HG03097 (cell line): ENCODE results near the gene SGPL1.

ENCODE experiments used
- ATAC-seq: cut with Tn5 transposase; IDR thresholded peaks from one replicate; pipeline ENCODE4 v1.9.1; 2021; ENCODE audit not compliant: unreplicated experiment, low FRiP score

The SGPL1 gene

DNA sequence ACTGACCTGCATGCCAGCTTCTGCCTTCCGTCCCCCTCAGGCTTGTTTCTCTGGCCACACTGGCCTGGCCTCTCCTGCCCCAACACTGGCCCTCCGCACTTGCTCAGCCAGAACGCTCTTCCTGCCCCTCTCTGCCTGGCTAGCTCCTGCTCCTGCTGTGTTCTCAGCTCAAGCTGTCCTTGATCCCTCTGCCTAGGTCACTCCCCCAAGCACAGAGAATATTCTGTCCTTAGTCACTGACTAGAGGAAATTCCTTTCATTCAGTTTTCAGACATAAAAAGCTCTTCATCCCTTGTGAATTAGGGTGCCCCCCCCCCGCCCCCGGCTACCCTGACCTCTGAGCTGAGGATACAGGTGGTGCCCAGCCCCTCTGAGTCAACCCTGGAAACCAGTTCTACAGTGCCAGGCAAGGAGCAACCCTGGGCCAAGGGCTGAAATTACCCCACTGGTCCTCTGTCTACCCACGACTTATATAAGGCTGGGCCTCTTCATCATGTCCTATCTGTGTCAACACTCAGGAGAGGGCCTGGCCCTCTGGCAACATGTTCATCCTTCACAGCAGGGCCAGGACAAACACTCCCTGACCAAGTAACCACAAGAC, 6.6 kb upstream of the SGPL1 start:
- no peak for ATAC-seq

DNA sequence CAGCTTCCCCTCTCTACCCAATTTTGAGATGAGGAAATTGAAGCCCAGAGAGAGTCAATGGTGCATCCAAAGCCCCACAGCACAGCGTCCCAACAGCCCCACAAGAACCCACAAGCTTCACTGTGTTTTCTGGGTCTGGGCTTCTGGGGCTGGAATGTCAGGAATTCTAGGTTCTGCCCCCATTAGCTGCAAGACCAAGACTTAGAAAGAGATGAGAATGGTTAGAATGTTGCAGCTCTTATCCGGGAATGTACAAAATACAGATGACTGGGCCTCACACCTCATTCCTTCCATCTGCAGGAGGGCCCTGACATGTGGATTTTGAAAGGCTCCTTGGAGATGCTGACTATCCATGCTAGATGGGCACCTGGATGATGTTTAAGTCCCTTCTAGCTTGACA, 6.0 kb upstream of the SGPL1 start:
- ATAC-seq = no peak

DNA sequence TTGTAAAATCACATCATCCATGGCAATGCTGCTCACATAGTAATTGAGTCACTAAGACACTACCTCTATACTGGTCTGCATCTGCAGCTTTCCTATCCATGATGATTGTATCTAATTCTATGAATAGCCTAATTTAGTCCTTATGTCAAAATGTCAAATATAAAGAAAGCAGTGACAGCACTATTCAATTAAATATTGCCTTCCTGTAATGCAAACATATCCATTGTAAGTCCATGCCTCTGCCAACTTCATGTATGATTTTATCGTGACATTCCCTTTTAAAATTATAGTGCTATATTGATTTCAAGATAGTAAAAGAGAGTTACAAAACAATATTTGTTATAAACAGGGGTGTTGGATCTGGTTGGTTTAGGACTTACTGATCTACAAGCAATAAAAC, 4.8 kb upstream of the SGPL1 start:
- ATAC-seq = no peak

DNA sequence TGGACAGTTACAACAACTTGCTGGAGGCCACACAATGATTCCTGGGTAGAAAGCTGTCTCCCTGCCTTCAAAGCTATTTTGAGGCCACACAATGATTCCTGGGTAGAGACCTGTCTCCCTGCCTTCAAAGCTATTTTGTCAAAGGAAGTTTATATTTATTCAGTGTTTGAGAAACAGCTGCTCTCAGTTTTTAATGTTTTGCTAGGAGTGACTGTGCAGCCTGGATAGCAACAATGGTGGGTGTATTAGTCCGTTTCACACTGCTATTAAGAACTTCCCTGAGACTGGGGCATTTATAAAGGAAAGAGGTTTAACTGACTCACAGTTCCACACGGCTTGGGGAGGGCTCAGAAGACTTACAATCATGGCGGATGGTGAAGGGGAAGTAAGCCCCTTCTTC, 3.9 kb upstream of the SGPL1 start:
- ATAC-seq = no peak

DNA sequence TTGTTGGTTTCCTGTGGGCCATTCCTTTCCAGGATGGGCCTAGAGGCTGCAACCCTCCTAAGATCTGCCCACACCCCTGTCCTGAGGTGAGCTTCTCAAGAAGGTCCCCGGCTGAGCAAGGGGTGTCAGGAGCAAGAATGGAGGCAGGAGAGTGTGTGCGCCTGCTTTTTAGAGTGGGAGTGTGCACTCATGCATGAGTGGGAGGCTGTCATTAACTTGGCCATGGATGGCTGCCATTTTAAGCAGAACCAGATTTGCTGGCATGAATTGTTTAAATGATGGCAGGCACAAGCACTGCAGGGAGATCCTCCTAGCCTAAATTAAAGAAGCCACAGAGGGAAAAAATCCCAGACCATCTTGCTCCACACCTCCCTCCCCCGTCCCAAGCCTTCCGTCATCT, 2.9 kb upstream of the SGPL1 start:
- ATAC-seq = no peak

DNA sequence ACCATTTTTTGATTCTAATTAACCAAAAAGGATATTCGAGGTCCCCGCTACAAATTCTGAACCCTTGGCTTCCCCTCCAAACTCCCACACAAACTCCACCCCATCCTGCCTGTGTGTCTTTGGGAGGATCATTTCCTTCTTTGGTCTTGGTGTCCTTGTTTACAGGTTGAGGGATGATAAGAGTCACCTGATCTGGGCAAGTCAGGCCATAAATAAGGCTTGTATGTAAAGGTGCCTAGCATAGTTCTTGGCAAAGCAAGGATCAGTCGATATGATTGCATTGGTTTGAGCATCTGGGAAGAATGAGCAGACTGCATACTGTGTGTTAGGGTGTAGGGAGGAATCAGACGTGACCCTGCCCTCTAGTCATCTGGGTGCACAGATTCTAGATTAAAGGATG, 1.6 kb upstream of the SGPL1 start:
- no peak for ATAC-seq

DNA sequence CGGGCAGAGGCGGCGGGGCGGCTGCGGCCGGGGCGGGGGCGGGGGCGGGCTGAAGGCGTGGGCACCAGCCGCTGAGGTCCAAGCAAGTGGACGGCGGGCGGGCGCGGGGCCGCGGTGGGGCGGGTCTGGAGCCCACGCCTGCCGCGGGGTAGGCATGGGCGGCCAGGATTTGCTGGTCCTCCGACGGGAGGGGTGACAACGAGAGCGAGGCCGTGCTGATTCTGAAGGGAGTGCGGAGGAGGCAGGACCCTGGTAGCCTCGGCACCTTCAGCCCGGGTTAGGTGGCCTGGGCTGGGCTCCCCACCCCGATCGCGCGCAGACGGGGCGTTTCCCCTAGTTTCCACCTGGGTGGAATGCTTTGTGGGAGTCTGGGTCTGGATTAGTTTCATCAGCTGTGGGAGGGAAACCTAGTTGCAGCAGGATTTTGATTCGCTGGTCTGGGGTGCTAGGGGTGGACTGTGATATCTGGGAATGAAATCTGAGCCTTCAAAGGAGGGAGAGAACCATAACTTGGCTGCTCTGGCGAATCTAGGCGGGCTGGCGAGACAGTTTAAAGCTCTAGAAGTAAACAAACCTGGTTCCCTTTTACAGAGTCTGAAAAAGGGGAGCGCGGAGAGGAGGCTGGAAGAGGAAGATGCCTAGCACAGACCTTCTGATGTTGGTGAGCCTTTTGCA, 609 bp downstream of the SGPL1 start:
- peak; percentile 30 for ATAC-seq

DNA sequence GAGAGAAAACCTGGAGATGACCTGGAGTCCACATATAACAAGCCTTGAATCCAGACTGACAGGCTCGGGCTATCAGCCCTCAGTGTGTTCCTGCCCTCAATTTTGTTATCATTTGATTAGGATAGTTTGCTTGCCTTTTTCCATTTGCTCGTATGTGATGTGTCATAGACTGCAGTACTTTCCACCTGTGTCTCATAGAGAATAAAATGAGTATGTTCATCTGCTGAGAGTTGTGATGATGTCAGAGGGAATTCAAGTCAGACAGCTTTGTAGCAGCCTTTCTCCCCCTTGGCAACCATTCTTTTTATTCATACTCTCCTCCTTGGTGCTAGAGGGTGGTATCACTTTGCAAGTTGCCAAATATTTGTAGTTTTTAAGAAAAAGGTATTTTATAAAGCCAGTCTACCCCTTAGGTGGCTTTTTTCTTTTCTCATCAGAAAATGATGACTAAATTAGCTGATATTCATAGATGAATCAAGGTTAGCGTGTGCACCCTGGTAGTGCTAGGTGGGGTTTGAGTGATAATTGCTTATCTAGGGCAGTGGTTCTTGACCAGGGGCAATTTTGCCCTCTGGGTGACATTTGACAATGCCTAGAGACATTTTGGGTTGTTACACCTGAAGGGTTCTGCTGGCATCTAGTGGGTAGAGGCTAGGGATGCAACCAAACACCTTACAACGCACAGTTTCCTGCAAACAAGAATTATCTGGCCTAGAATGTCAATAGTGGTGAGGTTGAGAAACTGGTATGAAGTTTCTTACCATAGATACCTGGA, 5.4 kb downstream of the SGPL1 start:
- no peak for ATAC-seq

DNA sequence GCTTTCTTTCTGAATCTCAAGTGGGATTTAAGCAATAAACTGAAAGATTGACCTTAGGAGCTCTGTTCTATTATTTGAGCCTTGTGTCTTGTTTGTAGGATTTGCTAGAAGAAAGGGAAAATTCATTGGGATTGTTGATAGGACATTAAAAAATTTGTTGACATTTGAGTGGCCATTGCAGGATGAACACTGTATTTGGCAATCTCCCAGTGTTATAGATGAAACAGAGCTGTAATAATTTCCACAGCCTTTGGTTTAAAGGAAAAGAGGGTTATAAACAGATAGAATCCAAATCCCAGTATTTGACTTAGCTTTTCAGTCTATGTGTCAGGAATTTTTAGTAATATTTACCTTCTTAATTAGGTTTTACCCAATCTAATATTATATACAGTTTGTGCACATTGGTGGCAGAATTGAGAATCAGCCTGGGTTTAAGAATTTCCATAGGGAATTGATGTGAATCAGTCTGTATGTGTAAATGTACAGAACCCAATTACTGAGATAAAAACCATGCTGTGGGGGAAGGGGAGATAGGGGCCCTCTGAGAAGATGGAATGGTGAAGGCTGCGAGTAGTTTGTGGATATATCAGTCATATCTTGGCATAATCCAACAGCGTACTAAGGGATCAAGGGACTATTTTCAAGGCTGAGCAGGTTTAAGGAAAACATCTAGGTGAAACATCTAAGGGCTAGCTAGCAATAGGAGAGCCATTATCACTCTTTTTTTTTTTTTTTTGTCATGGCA, 6.5 kb downstream of the SGPL1 start:
- ATAC-seq = no peak

DNA sequence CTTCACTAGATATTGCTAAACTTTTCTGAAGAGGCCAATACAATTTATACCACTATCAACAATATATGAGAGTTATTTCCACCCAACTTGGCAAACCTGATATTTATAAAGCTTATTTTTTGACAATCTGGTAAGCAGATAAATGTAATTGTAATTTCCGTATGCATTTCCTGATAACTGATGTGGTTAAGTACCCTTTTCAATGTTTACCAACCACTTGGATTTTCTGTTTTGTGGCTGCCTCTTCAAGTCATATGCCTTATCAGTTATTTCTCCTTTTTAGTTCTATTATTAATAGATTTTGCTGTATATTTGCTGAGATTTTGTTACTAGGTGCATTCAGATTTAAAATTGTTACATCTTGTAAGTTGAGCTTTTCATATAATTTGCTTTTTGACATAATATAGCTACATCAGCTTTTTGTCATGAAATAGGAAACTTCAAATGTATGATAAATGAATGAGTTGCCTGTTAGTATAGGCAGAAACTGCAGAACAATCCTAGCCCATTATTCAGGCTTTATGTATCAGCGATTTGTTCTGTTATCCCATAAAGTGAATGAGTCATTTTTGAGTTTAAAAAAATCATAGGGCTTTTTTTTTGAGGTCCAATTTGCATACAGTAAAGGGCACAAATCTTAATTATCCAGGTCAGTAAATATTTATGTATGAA, 11.5 kb downstream of the SGPL1 start:
- no peak for ATAC-seq

DNA sequence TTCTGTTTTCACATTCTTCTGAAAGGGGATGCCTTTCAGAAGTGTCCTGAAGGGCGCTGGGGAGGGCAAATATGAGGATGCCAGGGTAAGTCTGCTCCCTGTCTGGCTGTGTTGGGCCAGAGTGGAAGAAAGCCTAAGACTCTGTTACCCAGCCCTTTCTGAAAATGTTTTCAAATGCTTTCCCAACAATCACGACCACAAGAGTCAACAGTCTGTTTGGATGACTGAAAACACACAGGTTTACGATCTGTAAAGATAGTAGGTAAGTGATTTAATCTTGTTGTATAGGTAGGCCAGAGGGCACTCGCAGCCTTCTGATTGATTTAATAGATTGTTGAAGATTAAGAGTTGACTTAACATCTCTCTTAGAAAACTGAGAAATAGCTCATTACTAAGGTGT, 13.2 kb downstream of the SGPL1 start:
- no peak for ATAC-seq

DNA sequence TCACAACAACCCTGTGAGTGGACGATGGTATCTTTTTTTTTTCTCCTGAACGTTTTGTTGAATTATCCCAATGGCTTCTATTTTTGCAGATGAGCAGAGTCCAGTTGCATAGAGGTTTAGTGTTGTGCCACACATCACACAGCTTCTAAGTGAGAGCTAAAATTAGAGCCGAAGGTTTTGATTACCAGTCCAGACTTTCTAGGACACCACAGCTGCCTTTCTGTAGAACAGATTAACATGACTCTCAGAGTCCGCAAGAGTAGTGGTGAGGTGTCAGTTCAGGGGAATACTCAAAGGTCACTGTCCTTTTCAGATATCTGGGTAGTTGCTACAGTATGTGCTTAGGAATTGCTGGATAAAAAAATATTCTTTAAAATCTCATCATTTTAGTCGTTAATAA, 13.8 kb downstream of the SGPL1 start:
- no peak for ATAC-seq

DNA sequence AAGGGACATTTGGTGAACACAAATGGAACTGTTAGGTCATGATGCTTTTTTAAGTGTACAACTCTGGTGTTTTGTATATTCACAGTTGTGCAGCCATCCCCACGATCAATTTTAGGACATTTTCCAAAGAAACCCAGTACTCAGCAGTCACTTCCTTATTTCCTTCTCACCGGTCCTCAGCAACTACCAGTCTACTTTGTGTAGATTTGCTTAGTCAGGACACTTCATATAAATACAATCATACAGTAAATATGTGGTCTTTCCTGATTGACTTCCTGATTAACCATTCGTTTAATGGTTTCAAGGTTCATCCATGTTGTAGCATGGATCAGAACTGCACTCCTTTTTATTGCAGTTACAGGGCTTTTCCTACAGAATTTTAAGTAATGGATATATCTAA, 14.4 kb downstream of the SGPL1 start:
- no peak for ATAC-seq

DNA sequence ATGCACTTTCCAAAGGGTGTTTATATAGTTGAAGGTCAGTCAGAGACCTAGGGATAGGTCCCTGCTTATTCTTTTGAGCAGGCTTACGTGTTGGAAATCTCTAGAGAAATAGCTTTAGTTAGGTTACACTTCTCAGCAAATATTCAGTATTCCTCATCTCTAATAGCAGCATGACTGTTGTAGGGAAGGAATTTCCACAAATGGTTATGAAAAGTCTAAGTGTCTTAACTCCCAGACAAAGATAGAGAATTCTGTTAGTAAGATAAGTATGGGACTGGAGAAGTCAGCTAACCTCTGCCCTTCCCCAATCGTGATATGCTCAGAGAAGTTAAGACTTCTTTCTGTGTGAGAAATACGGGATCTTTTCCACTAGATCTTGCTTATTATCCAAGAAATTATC, 16.5 kb downstream of the SGPL1 start:
- no peak for ATAC-seq

DNA sequence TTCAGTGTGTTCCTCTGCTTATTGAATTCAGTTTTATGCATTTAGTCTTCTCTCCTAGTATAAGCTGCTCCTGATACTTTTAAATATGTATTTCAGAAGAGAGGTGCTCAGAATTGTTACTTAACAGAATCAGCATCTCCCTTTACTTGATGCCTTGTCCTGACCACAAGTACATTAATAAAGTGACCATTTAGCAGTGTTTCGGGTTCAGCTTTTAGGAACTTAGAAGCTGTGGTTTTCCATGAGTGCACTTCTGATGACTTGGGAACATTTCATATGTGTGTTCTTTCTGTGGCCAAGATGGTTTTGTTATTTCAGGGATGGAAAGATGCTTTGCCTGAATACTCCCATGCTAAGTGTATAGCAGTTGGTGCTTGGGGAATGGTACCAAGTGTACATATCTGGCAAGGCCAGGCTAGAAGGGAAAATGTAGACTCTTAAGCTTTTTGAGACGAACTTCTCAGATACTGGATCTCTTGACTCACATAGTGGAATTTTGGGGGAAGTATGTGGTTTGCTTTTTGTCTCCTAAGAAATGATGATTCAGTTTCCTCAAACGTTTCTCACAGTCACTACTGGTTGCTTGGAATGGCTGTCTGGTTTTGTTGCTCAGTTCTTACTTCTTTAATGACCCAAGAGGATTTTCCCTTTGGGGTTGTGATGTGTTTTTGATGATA, 17.2 kb downstream of the SGPL1 start:
- ATAC-seq = no peak

DNA sequence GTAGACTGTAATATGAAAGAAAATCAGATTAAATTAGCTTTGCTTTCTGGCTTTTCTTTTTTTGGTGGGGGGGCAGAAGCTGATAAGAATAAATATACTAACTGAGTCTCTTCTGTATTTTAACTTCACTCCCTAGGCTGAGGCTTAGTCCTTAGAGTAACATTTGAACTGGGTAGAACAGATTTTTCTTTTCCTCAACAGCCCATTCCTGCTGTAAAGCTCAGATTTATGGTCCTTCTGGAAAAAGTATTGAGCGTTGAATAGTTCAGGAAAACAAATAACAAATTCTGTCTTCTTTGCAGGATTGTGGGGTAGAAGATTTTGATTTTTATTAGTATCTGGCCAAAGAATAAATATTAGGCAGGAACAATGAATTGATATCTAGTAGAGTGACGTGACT, 17.9 kb downstream of the SGPL1 start:
- no peak for ATAC-seq

DNA sequence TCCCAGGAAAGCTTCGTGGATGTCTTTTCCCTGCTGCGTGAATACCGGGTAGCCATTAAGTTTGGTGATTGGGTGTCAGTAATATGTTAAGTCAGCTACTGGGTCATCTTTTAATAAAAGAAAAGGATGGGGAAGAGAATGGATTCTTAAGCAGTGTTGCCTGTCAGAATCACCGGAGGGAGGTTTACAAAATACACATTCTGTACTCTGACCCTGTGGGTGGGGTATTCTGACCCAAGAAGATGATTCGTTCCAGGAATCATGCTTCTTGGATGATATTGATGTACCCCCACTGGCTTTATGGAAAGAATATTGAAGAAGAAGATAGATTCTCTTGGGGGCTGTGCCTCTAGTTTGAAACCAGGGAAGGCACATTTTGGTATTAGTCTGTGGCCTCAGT, 18.3 kb downstream of the SGPL1 start:
- ATAC-seq = no peak

DNA sequence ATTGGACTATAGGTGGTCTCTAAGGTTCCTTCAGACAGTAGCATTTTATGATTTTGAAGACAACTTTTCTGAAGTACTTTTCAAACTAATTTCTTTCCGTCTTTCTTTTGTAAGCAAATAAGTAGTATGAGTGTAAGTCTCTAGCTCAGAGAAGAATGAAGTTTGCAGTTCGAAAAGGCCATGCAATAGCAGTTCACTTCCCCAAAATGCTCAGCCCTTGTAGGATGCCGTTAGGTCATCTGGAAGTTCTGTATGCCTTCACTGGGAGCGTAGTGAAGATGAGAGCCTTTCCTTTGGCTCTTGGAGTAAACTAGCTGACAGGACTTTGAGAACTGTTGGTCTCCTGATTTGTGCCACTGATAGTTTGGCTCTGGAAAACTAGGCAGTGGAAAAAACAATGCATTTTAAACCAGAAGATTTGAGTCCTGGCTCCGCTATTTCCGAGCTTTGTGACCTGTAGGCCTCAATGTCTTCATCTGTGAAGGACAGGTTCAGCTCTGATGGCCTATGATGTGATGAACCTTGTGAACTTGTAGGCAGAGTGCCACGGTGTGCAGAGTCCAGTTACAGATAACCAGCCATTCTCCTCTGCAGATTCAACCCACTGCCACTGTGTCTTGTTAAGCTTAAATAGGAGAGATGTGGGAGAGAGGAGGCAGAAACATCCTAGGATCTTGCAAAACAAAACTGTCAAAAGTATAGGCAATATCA, 18.8 kb downstream of the SGPL1 start:
- ATAC-seq = no peak

DNA sequence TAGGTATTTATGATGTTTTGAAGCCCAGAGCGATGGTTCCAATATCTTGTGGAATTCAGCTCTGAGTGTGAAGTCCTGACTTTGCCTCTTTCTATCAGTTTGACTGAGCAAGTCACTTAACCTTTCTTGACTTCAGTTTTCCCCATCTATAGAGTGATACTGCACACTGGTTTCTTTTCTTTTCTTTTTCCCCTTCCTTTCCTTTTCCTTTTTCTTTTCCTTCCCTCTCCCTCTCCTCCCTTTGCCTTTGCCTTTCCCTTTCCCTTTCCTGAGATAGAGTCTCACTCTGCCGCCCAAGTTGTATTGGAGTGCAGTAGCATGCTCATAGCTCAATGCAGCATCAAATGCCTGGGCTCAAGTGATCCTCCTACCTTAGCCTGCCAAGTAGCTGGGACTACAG, 20.6 kb downstream of the SGPL1 start:
- ATAC-seq = no peak

DNA sequence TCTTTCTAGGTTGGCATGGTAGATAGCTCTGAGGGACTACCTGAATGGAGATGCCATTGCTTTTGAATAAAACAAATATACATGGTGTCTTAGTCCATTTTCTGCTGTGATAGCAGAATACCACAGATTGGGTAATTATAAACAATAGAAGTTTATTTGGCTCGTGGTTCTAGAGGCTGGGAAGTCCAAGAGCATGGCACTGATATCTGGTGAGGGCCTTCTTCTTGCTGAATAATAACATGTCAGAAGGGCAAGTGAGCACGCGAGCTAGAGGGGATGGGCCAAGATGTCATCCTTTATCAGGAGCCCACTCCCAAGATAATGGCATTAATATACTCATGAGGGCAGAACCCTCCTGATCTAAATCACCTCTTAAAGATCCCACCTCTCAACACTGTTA, 21.9 kb downstream of the SGPL1 start:
- no peak for ATAC-seq
